GM23338 (cell line): ENCODE data around the gene B4GALT5. TPM values are rescaled to one million over a fixed set of nuclear protein-coding genes. Genes with fewer than 3 reads are reported as not detected.
A peak's percentile ranks its signal among the peaks of the same experiment; 100 is the strongest.

Experiments
- ATAC-seq: fragments of 200-7000 bp; cut with Tn5 transposase; 3 replicates; pipeline ENCODE4 v1.9.1; 2020
- DNase-seq: peaks from one replicate; pipeline ENCODE4 v3.0.0-alpha.2; 2015; ENCODE audit warnings: low spot score
- H2AFZ ChIP-seq: fragments of 200-600 bp; sonication (generic); 2 replicates; pipeline ENCODE4 v1.8.0; 2016; ENCODE audit warnings: antibody characterized with exemption, mild to moderate bottlenecking, moderate library complexity
- H3F3A ChIP-seq: fragments of 200-600 bp; sonication (generic); replicated peaks from 2 replicates; pipeline ENCODE4 v1.8.0; 2017; ENCODE audit warnings: antibody characterized with exemption, mixed run types, low read depth
- H3K27ac ChIP-seq: fragments of 200-600 bp; sonication (generic); 2 replicates; pipeline ENCODE4 v1.6.1; 2016; ENCODE audit warnings: low read depth
- H3K27me3 ChIP-seq: fragments of 200-600 bp; sonication (generic); 2 replicates; pipeline ENCODE4 v1.8.0; 2016; ENCODE audit warnings: mild to moderate bottlenecking, mixed run types, moderate library complexity; ENCODE audit not compliant: insufficient read depth
- H3K36me3 ChIP-seq: fragments of 200-600 bp; sonication (generic); 2 replicates; pipeline ENCODE4 v1.8.0; 2016; ENCODE audit warnings: mild to moderate bottlenecking; ENCODE audit not compliant: insufficient read depth
- H3K4me1 ChIP-seq: fragments of 200-600 bp; sonication (generic); 2 replicates; pipeline ENCODE4 v1.8.0; 2016; ENCODE audit warnings: mild to moderate bottlenecking, moderate library complexity; ENCODE audit not compliant: insufficient read depth
- H3K4me2 ChIP-seq: fragments of 200-600 bp; sonication (generic); 2 replicates; pipeline ENCODE4 v1.7.1; 2017; ENCODE audit warnings: mixed run types
- H3K4me3 ChIP-seq: fragments of 200-600 bp; sonication (generic); 2 replicates; pipeline ENCODE4 v1.6.1; 2016; ENCODE audit warnings: mixed run types
- H3K79me2 ChIP-seq: fragments of 200-600 bp; sonication (generic); replicated peaks from 2 replicates; pipeline ENCODE4 v1.8.0; 2017; ENCODE audit warnings: mild to moderate bottlenecking; ENCODE audit not compliant: insufficient read depth
- H3K9me2 ChIP-seq: fragments of 200-600 bp; sonication (generic); 2 replicates; pipeline ENCODE4 v1.8.0; 2017; ENCODE audit not compliant: insufficient read depth
- H4K20me1 ChIP-seq: fragments of 200-600 bp; sonication (generic); replicated peaks from 2 replicates; pipeline ENCODE4 v1.8.0; 2017; ENCODE audit warnings: mild to moderate bottlenecking; ENCODE audit not compliant: insufficient read depth
- H3K27ac Mint-ChIP-seq: 2 replicates; pipeline ENCODE4 v1.8.0; 2020; ENCODE audit warnings: inconsistent platforms, mild to moderate bottlenecking, moderate library complexity, mixed read lengths
- H3K27me3 Mint-ChIP-seq: 3 replicates; pipeline ENCODE4 v1.8.0; 2022; ENCODE audit warnings: low read depth, mild to moderate bottlenecking, moderate library complexity, mixed read lengths, inconsistent platforms; ENCODE audit not compliant: insufficient read depth, poor library complexity
- H3K36me3 Mint-ChIP-seq: 3 replicates; pipeline ENCODE4 v1.8.0; 2021; ENCODE audit warnings: low read depth, mild to moderate bottlenecking, inconsistent platforms, moderate library complexity, mixed read lengths
- H3K4me1 Mint-ChIP-seq: 3 replicates; pipeline ENCODE4 v1.8.0; 2020; ENCODE audit warnings: mild to moderate bottlenecking, inconsistent platforms, mixed read lengths
- H3K4me3 Mint-ChIP-seq: 3 replicates; pipeline ENCODE4 v1.8.0; 2021; ENCODE audit warnings: moderate library complexity, mild to moderate bottlenecking, inconsistent platforms, mixed read lengths
- H3K9me3 Mint-ChIP-seq: 3 replicates; pipeline ENCODE4 v1.8.0; 2020; ENCODE audit warnings: moderate library complexity, mild to moderate bottlenecking, inconsistent platforms, mixed read lengths
- CREB1 ChIP-seq: fragments of 250-450 bp; sonication (Bioruptor Pico); IDR thresholded peaks from 2 replicates; pipeline ENCODE4 v1.5.0; 2020; ENCODE audit warnings: low read depth, mild to moderate bottlenecking, moderate library complexity
- EZH2 ChIP-seq: fragments of 200-600 bp; sonication (generic); IDR thresholded peaks from one replicate; pipeline ENCODE4 v1.8.0; 2017; ENCODE audit warnings: antibody characterized with exemption, mild to moderate bottlenecking, low read depth; ENCODE audit not compliant: unreplicated experiment
- EZH2phosphoT487 ChIP-seq: fragments of 200-600 bp; sonication (generic); IDR thresholded peaks from one replicate; pipeline ENCODE4 v1.8.1; 2018; ENCODE audit warnings: antibody characterized with exemption; ENCODE audit not compliant: unreplicated experiment
- JUNB ChIP-seq: IDR thresholded peaks from one replicate; pipeline ENCODE4 v1.6.1; 2016; ENCODE audit warnings: antibody characterized with exemption; ENCODE audit not compliant: unreplicated experiment
- NANOG ChIP-seq: IDR thresholded peaks from 2 replicates; pipeline ENCODE4 v1.6.1; 2016; ENCODE audit warnings: antibody characterized with exemption, borderline replicate concordance
- POLR2AphosphoS5 ChIP-seq: IDR thresholded peaks from 2 replicates; pipeline ENCODE4 v1.6.1; 2016; ENCODE audit warnings: antibody characterized with exemption, low read depth
- STAT1 ChIP-seq: IDR thresholded peaks from one replicate; pipeline ENCODE4 v1.6.1; 2016; ENCODE audit warnings: antibody characterized with exemption; ENCODE audit not compliant: unreplicated experiment
- ZNF114 ChIP-seq: fragments of 250-450 bp; sonication (Bioruptor Pico); IDR thresholded peaks from 2 replicates; pipeline ENCODE4 v1.5.0; 2020; ENCODE audit warnings: mild to moderate bottlenecking, moderate library complexity
- ZNF331 ChIP-seq: fragments of 250-450 bp; sonication (Bioruptor Pico); IDR thresholded peaks from 2 replicates; pipeline ENCODE4 v1.5.0; 2020; ENCODE audit warnings: low read depth, mild to moderate bottlenecking, moderate library complexity
- ZNF462 ChIP-seq: fragments of 250-450 bp; sonication (Bioruptor Pico); IDR thresholded peaks from 2 replicates; pipeline ENCODE4 v1.5.0; 2020; ENCODE audit warnings: mild to moderate bottlenecking, moderate library complexity
- polyA plus RNA-seq: library from polyadenylated mRNA; unstranded; fragments of >200 nt; fragmentation: Nextera tagmentation; extraction: Ambion mirVana; gene quantifications from 2 replicates; pipeline ENCODE4 v1.2.1, GENCODE V29; 2016
- total RNA-seq: library from RNA; depleted of rRNA; stranded (reverse); fragments of >200 nt; shearing (Covaris generic); gene quantifications from 2 replicates; pipeline ENCODE4 v1.2.3, GENCODE V29; 2014
- TF ChIP-seq, protein P1 (sequence below): IDR thresholded peaks from 2 replicates; pipeline ENCODE4 v1.6.1; 2016; ENCODE audit warnings: antibody characterized with exemption
- TF ChIP-seq, protein P2 (sequence below): IDR thresholded peaks from one replicate; pipeline ENCODE4 v1.6.1; 2018; ENCODE audit warnings: antibody characterized with exemption; ENCODE audit not compliant: unreplicated experiment
- TF ChIP-seq, protein P3 (sequence below), 2 experiments: fragments of 200-600 bp in 1 of 2; sonication (generic) in 1 of 2; conservative IDR thresholded peaks; 2 replicates each; pipeline versions ENCODE4 v1.5.1 to v1.6.1; 2016 to 2017; ENCODE audit warnings: antibody characterized with exemption in 2 of 2, low read depth in 2 of 2, mild to moderate bottlenecking in 2 of 2, moderate library complexity in 1 of 2

B4GALT5 gene
- total and polyA plus RNA-seq, 2 experiments from 2014 or later, result 19.1 to 50.3 TPM

DNA sequence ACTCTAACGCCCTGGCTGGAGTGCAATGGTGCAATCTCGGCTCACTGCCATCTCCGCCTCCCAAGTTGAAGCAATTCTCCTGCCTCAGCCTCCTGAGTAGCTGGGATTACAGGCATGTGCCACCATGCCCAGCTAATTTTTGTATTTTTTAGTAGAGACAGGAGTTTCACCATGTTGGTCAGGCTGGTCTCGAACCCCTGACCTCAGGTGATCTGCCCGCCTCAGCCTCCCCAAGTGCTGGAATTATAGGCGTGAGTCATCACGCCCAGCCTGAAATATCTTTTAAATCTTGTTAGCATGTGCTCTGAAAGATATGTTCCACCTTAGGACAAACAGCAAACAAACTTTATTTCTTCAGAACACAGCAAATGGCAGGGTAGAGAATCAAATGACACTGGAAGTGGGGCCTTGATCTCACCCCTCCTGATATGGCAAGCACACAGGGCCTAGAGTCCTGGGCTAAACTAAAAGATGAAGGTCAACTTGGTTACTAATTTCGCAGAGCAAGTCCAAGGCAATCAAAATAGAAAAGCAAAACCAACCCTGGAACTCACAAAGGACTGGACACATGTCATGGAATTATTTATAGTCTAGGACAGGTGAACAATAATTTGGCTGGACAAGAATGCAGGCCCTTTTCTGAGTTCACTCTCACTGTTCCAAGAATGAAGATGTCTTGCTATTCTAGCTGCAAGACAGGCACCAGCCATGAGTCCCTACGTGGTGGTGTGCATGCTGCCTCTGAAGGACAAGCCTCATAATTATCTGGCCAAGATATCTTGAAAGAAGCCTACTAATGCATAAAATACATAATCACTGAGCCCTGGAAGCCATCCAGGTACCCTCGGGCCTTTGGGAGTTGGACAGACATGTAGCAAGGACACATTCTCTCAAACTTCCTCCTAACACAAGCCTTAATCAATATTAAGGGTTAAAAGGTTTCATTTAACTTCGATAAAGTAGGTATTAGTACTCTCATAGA, 35.6 kb downstream of the B4GALT5 start:
- Histone ChIP-seq H3K27me3 (no peaks in the 10 kb centered on the region), H3K4me2 (peak overlapping the region; percentile 61), H3K36me3 (0 out of 2 replicates have a peak, but pooled peaks cover 4% of the 10 kb centered on the region), H4K20me1 (peaks cover 84% of the 10 kb centered on the region), H3K4me3 (no peak overlapping the region; the same call in 1 of the 2 replicates), H3F3A (no peaks in the 10 kb centered on the region), H3K27ac (peak overlapping the region; percentile 86), H3K9me2 (no peaks in the 10 kb centered on the region), H3K79me2 (peaks cover 100% of the 10 kb centered on the region), H3K4me1 (peaks cover 78% of the 10 kb centered on the region), H2AFZ (no peak overlapping the region)
- Mint-ChIP-seq H3K36me3 (no peaks in the 10 kb centered on the region; the same call in 1 of the 3 replicates), H3K27ac (peak overlapping the region; percentile 80), H3K27me3 (peaks cover 8% of the 10 kb centered on the region), H3K4me3 (no peak overlapping the region), H3K4me1 (peaks cover 73% of the 10 kb centered on the region), H3K9me3 (no peaks in the 10 kb centered on the region; the same call in 2 of the 3 replicates)
- no peak for ATAC-seq
- TF ChIP-seq POLR2AphosphoS5 (no peak), JUNB (no peak), CREB1 (CRISPR knock-in tag) (no peak), STAT1 (no peak), ZNF462 (no peak), ZNF114 (CRISPR knock-in tag) (no peak), ZNF331 (CRISPR knock-in tag) (no peak), NANOG (no peak), EZH2phosphoT487 (no peak), EZH2 (no peak)
- TF ChIP-seq, protein P1, sequence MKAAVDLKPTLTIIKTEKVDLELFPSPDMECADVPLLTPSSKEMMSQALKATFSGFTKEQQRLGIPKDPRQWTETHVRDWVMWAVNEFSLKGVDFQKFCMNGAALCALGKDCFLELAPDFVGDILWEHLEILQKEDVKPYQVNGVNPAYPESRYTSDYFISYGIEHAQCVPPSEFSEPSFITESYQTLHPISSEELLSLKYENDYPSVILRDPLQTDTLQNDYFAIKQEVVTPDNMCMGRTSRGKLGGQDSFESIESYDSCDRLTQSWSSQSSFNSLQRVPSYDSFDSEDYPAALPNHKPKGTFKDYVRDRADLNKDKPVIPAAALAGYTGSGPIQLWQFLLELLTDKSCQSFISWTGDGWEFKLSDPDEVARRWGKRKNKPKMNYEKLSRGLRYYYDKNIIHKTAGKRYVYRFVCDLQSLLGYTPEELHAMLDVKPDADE, result no peak
- TF ChIP-seq, protein P2, sequence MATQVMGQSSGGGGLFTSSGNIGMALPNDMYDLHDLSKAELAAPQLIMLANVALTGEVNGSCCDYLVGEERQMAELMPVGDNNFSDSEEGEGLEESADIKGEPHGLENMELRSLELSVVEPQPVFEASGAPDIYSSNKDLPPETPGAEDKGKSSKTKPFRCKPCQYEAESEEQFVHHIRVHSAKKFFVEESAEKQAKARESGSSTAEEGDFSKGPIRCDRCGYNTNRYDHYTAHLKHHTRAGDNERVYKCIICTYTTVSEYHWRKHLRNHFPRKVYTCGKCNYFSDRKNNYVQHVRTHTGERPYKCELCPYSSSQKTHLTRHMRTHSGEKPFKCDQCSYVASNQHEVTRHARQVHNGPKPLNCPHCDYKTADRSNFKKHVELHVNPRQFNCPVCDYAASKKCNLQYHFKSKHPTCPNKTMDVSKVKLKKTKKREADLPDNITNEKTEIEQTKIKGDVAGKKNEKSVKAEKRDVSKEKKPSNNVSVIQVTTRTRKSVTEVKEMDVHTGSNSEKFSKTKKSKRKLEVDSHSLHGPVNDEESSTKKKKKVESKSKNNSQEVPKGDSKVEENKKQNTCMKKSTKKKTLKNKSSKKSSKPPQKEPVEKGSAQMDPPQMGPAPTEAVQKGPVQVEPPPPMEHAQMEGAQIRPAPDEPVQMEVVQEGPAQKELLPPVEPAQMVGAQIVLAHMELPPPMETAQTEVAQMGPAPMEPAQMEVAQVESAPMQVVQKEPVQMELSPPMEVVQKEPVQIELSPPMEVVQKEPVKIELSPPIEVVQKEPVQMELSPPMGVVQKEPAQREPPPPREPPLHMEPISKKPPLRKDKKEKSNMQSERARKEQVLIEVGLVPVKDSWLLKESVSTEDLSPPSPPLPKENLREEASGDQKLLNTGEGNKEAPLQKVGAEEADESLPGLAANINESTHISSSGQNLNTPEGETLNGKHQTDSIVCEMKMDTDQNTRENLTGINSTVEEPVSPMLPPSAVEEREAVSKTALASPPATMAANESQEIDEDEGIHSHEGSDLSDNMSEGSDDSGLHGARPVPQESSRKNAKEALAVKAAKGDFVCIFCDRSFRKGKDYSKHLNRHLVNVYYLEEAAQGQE, result no peak
- TF ChIP-seq, protein P3, sequence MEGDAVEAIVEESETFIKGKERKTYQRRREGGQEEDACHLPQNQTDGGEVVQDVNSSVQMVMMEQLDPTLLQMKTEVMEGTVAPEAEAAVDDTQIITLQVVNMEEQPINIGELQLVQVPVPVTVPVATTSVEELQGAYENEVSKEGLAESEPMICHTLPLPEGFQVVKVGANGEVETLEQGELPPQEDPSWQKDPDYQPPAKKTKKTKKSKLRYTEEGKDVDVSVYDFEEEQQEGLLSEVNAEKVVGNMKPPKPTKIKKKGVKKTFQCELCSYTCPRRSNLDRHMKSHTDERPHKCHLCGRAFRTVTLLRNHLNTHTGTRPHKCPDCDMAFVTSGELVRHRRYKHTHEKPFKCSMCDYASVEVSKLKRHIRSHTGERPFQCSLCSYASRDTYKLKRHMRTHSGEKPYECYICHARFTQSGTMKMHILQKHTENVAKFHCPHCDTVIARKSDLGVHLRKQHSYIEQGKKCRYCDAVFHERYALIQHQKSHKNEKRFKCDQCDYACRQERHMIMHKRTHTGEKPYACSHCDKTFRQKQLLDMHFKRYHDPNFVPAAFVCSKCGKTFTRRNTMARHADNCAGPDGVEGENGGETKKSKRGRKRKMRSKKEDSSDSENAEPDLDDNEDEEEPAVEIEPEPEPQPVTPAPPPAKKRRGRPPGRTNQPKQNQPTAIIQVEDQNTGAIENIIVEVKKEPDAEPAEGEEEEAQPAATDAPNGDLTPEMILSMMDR (conservative IDR thresholded peaks at IDR 0.05; ENCODE audit: low read depth in 2 of 2), result no peak
- no peak for DNase-seq
